Prostate gland (tissue), 2 donors: ENCODE measurements around the gene MRPS27.

Experiments
- CTCF ChIP-seq, 4 experiments: fragments of 200-600 bp in 2 of 4; fragments of 450-650 bp in 2 of 4; sonication (generic) in 2 of 4; IDR thresholded peaks; 1 replicate in 3 of 4; 2 replicates in 1 of 4; pipeline ENCODE4 v1.5.1; 2016 to 2019; ENCODE audit warnings: antibody characterized with exemption in 4 of 4, mild to moderate bottlenecking in 2 of 4, moderate library complexity in 2 of 4
- POLR2A ChIP-seq: fragments of 450-650 bp; IDR thresholded peaks from one replicate; pipeline ENCODE4 v1.6.1; 2016; ENCODE audit warnings: antibody characterized with exemption, mild to moderate bottlenecking
- POLR2AphosphoS5 ChIP-seq: sonication (generic); formaldehyde crosslinking; IDR thresholded peaks from one replicate; pipeline ENCODE4 v1.6.1; 2017; ENCODE audit warnings: antibody characterized with exemption

GRCh38 chr5:72268753-72269410 is 51.2 kb downstream of the MRPS27 start:
- TF ChIP-seq POLR2AphosphoS5 (no peak), CTCF (IDR thresholded peaks at IDR 0.05) (peak in 3 of 4 experiments; percentile 22 to 54 (median 27)), POLR2A (no peak)
